ENCODE results near the gene SAP30BP.

The SAP30BP gene

GRCh38 chr17:75654176-75654575, 13.0 kb upstream of the SAP30BP start:
- H3K9me3 Mint-ChIP-seq: no peaks in the 10 kb centered on the region

GRCh38 chr17:75658237-75658636, 8.9 kb upstream of the SAP30BP start:
- no peaks in the 10 kb centered on the region for H3K9me3 Mint-ChIP-seq
- no peaks in the 10 kb centered on the region for H3K4me1 Mint-ChIP-seq
- no peak overlapping the region for H3K4me3 Mint-ChIP-seq
- H3K36me3 Mint-ChIP-seq (ENCODE audit: low read depth): peaks cover 29% of the 10 kb centered on the region
- peaks cover 4% of the 10 kb centered on the region for H3K27me3 Mint-ChIP-seq (ENCODE audit: low read depth, poor library complexity)
- no peak for DNase-seq
- TF ChIP-seq, protein P1, sequence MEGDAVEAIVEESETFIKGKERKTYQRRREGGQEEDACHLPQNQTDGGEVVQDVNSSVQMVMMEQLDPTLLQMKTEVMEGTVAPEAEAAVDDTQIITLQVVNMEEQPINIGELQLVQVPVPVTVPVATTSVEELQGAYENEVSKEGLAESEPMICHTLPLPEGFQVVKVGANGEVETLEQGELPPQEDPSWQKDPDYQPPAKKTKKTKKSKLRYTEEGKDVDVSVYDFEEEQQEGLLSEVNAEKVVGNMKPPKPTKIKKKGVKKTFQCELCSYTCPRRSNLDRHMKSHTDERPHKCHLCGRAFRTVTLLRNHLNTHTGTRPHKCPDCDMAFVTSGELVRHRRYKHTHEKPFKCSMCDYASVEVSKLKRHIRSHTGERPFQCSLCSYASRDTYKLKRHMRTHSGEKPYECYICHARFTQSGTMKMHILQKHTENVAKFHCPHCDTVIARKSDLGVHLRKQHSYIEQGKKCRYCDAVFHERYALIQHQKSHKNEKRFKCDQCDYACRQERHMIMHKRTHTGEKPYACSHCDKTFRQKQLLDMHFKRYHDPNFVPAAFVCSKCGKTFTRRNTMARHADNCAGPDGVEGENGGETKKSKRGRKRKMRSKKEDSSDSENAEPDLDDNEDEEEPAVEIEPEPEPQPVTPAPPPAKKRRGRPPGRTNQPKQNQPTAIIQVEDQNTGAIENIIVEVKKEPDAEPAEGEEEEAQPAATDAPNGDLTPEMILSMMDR (IDR thresholded peaks at IDR 0.05): no peak
- H3K27ac Mint-ChIP-seq: no peak overlapping the region

More at GRCh38 chr17:75654176-75654575, 13.0 kb upstream of the SAP30BP start:
- H3K4me3 Mint-ChIP-seq: no peak overlapping the region
- H3K4me1 Mint-ChIP-seq: peaks cover 4% of the 10 kb centered on the region
- TF ChIP-seq, protein P1 (IDR thresholded peaks at IDR 0.05): no peak
- peaks cover 4% of the 10 kb centered on the region for H3K27me3 Mint-ChIP-seq (ENCODE audit: low read depth, poor library complexity)
- DNase-seq: no peak
- H3K27ac Mint-ChIP-seq: no peak overlapping the region
- peaks cover 35% of the 10 kb centered on the region for H3K36me3 Mint-ChIP-seq (ENCODE audit: low read depth)

DNA sequence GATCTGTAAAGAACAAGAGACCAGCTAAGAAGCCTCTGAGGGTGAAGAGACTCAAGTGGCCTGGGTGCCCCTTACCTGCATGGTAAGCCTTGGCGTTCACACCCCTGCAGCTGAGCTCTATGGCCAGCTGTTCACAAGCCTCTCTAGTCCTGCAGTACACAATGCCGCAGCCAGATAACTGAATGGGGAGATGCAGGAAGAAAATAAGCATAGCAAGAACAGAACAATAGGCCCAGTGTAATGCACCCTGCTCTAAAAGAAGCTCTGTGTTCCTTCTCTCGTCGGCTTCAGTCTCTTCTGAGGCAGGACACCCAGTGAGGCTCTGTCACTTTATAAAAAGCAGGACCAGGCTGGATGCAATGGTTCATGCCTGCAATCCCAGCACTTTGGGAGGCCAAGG, 5.6 kb upstream of the SAP30BP start:
- Mint-ChIP-seq H3K27me3 (ENCODE audit: low read depth, poor library complexity) (peaks cover 4% of the 10 kb centered on the region), H3K27ac (no peak overlapping the region), H3K4me1 (peaks cover 9% of the 10 kb centered on the region), H3K36me3 (ENCODE audit: low read depth) (peaks cover 28% of the 10 kb centered on the region), H3K9me3 (no peaks in the 10 kb centered on the region), H3K4me3 (no peak overlapping the region)
- TF ChIP-seq, protein P1 (IDR thresholded peaks at IDR 0.05): no peak
- DNase-seq: no peak

GRCh38 chr17:75662511-75662910, 4.6 kb upstream of the SAP30BP start:
- peaks cover 9% of the 10 kb centered on the region for H3K4me1 Mint-ChIP-seq
- peaks cover 18% of the 10 kb centered on the region for H3K36me3 Mint-ChIP-seq (ENCODE audit: low read depth)
- H3K27me3 Mint-ChIP-seq (ENCODE audit: low read depth, poor library complexity): peaks cover 4% of the 10 kb centered on the region
- no peak overlapping the region for H3K4me3 Mint-ChIP-seq
- DNase-seq: no peak
- no peak overlapping the region for H3K27ac Mint-ChIP-seq
- TF ChIP-seq, protein P1 (IDR thresholded peaks at IDR 0.05): no peak
- no peaks in the 10 kb centered on the region for H3K9me3 Mint-ChIP-seq

DNA sequence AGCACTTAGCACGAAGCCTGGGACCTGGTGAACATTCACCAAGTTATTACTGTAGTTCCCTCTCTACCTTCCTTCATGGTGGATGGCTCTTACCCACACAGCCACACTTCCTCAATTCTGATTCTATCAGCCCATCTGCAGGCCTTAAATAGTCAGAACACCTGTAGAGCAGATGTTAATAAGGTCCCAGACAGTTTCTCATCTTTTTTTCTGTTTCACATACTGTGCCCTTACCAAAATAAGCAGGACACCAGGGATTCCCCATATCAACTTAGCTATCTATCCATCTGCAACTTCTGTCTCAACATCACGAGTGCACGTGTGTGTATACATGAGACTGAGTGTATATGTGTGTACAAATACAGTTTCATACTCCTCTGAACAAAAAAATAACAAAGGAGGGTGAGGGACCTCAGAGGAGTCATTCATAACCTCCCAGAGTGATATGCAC, 3.0 kb upstream of the SAP30BP start:
- no peaks in the 10 kb centered on the region for H3K9me3 Mint-ChIP-seq
- DNase-seq: no peak
- no peak overlapping the region for H3K27ac Mint-ChIP-seq
- peaks cover 24% of the 10 kb centered on the region for H3K36me3 Mint-ChIP-seq (ENCODE audit: low read depth)
- H3K27me3 Mint-ChIP-seq (ENCODE audit: low read depth, poor library complexity): no peaks in the 10 kb centered on the region
- peaks cover 19% of the 10 kb centered on the region for H3K4me1 Mint-ChIP-seq
- TF ChIP-seq, protein P1 (IDR thresholded peaks at IDR 0.05): no peak
- H3K4me3 Mint-ChIP-seq: no peak overlapping the region

GRCh38 chr17:75665981-75666380, 1.2 kb upstream of the SAP30BP start:
- TF ChIP-seq, protein P1 (IDR thresholded peaks at IDR 0.05): no peak
- H3K36me3 Mint-ChIP-seq (ENCODE audit: low read depth): peaks cover 37% of the 10 kb centered on the region
- peaks cover 19% of the 10 kb centered on the region for H3K4me1 Mint-ChIP-seq
- no peak for DNase-seq
- H3K27me3 Mint-ChIP-seq (ENCODE audit: low read depth, poor library complexity): no peaks in the 10 kb centered on the region
- no peak overlapping the region for H3K4me3 Mint-ChIP-seq
- H3K9me3 Mint-ChIP-seq: no peaks in the 10 kb centered on the region
- H3K27ac Mint-ChIP-seq: no peak overlapping the region

Data from nephron progenitor cell (in vitro differentiated cells).